Mucosa of descending colon (tissue), 3 donors: ENCODE data around the gene ZNF497. TPM values are rescaled to one million over a fixed set of nuclear protein-coding genes. Genes with fewer than 3 reads are reported as not detected.

Source experiments
- ATAC-seq: fragments of 200-7000 bp; cut with Tn5 transposase; one replicate; pipeline ENCODE4 v1.9.1; 2020; ENCODE audit warnings: mild to moderate bottlenecking, moderate library complexity
- DNase-seq, 3 donors: peaks; one replicate each; pipeline ENCODE4 v3.0.0-alpha.2; 2020
- H3K36me3 ChIP-seq: fragments of 200-600 bp; one replicate; pipeline ENCODE4 v1.8.0; 2021; ENCODE audit warnings: low read depth, mild to moderate bottlenecking
- H3K4me1 ChIP-seq: fragments of 200-600 bp; one replicate; pipeline ENCODE4 v1.8.0; 2021; ENCODE audit warnings: low read depth, mild to moderate bottlenecking
- H3K4me3 ChIP-seq: fragments of 200-600 bp; one replicate; pipeline ENCODE4 v1.8.0; 2021; ENCODE audit warnings: mild to moderate bottlenecking
- H3K9me3 ChIP-seq: fragments of 200-600 bp; one replicate; pipeline ENCODE4 v1.8.0; 2021; ENCODE audit warnings: mild to moderate bottlenecking
- intact Hi-C, 2 donors: fragments of 100-400 bp; cut with DNase I in 1 of 2; cut with micrococcal nuclease in 1 of 2; formaldehyde crosslinking; loops; one replicate each; pipeline versions ENCODE4 v1.11.0 to v1.11.1; 2022; cut with DNase I, micrococcal nuclease
- total RNA-seq, 3 donors: library from RNA; stranded (reverse); fragmentation: NEBNext Ultra II Directional in 2 of 3; extraction: Animal tissue kit (Norgen Biotek cat#: 25700) in 2 of 3; gene quantifications; one replicate each; pipeline versions ENCODE4 v1.2.1 to v1.2.4, GENCODE V29; 2021 to 2023
- TF ChIP-seq, protein P1 (sequence below): fragments of 200-600 bp; IDR thresholded peaks from one replicate; pipeline ENCODE4 v1.8.0; 2022; ENCODE audit warnings: antibody characterized with exemption, mild to moderate bottlenecking
- donor health status: DM: no; HTN: no; CAD: no; lungs with moderate emphysema.
- donor health status: DM: no; HTN: no; CAD: no.
- donor health status: DM: no; HTN: yes; CAD: no.

ZNF497 gene
- total RNA-seq, 3 donors from 2014 or later: 1.1 to 1.9 (median 1.2) TPM

DNA sequence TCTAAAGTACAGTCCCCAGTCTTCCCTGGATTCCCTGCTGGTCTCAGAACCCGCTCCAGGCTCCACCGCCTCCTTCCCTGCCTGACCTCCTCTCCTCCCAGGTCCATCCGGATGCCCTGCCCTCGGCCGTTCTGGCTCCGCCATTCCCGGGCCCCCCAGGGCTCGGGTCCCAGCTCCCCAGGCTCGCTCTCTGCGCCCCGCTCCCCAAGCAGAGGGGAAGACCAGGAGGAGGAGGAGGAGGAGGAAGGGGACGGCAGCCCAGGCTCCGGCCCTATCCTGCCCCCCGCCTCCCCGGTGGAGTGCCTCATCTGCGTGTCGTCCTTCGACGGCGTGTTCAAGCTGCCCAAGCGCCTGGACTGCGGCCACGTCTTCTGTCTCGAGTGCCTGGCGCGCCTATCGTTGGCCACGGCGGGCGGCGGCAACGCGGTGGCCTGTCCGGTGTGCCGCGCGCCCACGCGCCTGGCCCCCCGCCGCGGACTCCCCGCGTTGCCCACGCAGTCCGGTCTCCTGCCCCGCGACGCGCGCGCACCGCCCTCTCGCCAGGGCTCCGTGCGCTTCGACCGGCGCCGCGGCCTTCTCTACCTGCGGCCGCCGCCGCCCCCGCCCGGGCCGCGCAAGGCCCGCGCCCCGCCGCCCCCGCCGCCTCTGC, 33.6 kb upstream of the ZNF497 start:
- peaks cover 10% of the 10 kb centered on the region for H3K36me3 ChIP-seq
- intact Hi-C loops: no loop called here
- H3K4me3 ChIP-seq: no peak overlapping the region
- H3K9me3 ChIP-seq: no peaks in the 10 kb centered on the region
- ATAC-seq: peak; percentile 9
- H3K4me1 ChIP-seq: peaks cover 12% of the 10 kb centered on the region
- TF ChIP-seq, protein P1, sequence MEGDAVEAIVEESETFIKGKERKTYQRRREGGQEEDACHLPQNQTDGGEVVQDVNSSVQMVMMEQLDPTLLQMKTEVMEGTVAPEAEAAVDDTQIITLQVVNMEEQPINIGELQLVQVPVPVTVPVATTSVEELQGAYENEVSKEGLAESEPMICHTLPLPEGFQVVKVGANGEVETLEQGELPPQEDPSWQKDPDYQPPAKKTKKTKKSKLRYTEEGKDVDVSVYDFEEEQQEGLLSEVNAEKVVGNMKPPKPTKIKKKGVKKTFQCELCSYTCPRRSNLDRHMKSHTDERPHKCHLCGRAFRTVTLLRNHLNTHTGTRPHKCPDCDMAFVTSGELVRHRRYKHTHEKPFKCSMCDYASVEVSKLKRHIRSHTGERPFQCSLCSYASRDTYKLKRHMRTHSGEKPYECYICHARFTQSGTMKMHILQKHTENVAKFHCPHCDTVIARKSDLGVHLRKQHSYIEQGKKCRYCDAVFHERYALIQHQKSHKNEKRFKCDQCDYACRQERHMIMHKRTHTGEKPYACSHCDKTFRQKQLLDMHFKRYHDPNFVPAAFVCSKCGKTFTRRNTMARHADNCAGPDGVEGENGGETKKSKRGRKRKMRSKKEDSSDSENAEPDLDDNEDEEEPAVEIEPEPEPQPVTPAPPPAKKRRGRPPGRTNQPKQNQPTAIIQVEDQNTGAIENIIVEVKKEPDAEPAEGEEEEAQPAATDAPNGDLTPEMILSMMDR: no peak
- DNase-seq: peak in 1 of 3 donors; percentile 31

DNA sequence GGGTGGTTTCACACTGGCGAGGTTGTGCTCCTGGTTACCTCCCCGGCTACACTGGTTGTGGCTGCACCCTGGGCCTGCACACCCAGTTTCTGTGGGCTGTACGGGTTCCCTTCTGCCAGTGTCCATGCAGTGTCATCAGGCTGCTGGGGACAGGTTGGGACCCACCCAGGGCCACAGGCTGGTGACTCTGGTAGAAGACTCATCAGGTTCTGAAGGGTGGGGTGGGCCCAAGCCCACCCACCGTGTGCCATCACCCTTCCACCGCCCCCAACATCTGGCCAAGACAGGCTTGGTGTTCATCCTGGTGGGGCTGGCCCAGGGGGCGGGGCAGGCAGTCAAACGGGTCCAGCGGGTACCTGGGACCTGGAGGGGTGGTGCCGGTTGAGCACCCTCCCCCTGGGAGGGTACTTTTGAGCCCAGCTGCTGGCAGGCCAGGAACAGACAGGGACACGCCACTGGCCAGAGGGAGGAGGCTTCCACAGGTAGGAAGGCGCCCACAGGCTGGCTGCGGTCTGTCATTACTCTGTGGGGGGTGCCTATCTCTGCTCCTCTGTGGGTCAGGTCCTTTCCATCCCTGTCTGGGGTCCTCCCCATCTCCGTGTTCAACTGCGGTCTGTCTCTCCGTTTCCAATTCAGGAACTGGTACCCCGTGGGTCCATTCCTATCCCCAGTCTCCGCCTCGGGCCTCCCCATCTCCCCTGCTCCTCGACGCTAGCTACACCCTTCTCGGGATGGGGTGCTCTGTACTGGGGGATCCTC, 32.8 kb upstream of the ZNF497 start, which contains the start of gene RNF225:
Gene RNF225 (plus strand): TSS at position 437 of the 759 bp plus-strand sequence. CDS start 434 bp downstream, outside the sequence.
- Histone ChIP-seq H3K4me1 (peaks cover 12% of the 10 kb centered on the region), H3K4me3 (no peak within 1 kb of the TSS), H3K36me3 (peaks cover 8% of the 10 kb centered on the region), H3K9me3 (no peaks in the 10 kb centered on the region)
- peak in 2 of 3 donors; percentile 53 to 76 for DNase-seq
- TF ChIP-seq, protein P1: no peak
- peak; percentile 68 for ATAC-seq
- intact Hi-C loops: no loop called here

DNA sequence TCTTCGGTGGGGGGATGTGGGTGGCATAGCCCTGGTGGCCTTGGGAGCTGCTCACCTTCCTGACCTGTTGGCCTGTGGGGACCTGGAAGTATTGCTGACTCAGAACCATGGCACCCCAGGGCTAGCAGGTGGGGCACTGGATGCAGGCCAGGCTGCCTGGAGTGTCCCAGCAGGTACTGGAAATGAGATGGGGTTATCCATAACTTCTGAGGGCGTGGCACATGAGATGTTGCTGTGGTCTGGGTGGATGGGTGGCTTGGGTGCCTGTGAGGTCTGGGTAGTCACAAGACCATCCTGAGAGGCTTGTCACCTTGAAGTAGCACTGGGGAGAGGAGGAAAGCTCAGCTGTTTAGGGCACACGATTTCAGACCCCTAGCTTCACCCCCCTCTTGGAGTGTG, 32.3 kb upstream of the ZNF497 start:
- ATAC-seq: peak; percentile 18
- no peaks in the 10 kb centered on the region for H3K9me3 ChIP-seq
- no peak for DNase-seq
- peaks cover 8% of the 10 kb centered on the region for H3K36me3 ChIP-seq
- TF ChIP-seq, protein P1: no peak
- H3K4me1 ChIP-seq: peaks cover 12% of the 10 kb centered on the region
- intact Hi-C loops: no loop called here
- no peak overlapping the region for H3K4me3 ChIP-seq

DNA sequence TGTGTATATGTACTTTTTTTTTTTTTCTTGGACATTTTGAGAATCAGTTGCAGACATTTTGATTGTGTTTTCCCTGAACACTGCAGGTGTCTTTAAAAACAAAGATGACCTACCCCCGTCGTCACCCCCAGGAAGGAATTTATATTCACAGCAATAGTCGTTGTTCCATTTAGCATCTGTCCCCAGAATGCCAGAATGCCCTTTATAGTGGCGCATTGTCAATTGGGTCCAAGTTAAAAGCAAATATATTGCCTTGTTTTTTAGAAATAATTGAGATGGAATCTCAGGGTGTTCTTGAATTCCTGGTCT, 31.1 kb upstream of the ZNF497 start:
- no peak overlapping the region for H3K4me3 ChIP-seq
- intact Hi-C loops: no loop called here
- peaks cover 12% of the 10 kb centered on the region for H3K4me1 ChIP-seq
- peaks cover 8% of the 10 kb centered on the region for H3K36me3 ChIP-seq
- DNase-seq: no peak
- TF ChIP-seq, protein P1: no peak
- ATAC-seq: no peak
- H3K9me3 ChIP-seq: no peaks in the 10 kb centered on the region

DNA sequence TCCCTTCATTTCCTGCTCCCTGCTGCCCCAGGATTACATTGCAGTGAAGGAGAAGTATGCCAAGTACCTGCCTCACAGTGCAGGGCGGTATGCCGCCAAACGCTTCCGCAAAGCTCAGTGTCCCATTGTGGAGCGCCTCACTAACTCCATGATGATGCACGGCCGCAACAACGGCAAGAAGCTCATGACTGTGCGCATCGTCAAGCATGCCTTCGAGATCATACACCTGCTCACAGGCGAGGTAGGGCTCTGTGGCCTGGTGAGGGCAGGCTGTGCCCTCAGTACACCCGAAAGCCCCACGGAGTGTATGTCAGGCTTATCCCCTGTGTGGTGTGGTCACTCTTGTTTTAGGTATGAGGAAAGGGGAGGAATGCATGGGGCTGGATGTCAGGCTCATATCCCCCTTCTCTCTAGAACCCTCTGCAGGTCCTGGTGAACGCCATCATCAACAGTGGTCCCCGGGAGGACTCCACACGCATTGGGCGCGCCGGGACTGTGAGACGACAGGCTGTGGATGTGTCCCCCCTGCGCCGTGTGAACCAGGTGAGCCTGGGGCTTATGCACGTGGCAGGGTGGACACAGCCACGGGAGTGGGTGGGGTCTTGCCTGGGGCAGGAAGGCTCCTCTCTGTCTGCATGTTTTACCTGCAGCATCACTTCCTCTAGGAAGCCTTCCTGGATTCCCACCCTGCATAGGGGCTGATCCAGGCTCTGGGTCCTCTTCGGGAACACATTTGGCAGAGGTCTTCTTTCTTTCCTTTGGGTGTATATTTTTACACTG, 30.6 kb upstream of the ZNF497 start:
- ATAC-seq: no peak
- H3K36me3 ChIP-seq: peaks cover 8% of the 10 kb centered on the region
- peaks cover 14% of the 10 kb centered on the region for H3K4me1 ChIP-seq
- TF ChIP-seq, protein P1: no peak
- H3K4me3 ChIP-seq: no peak overlapping the region
- no peaks in the 10 kb centered on the region for H3K9me3 ChIP-seq
- intact Hi-C loops: no loop called here
- no peak for DNase-seq
